Measurements from ENCODE around the gene OSM.
"Not testable (repeated sequence)": the region's sequence is repeated elsewhere in the genome, so short reads cannot be mapped to it uniquely, and the experiment has no call there.

OSM gene

DNA sequence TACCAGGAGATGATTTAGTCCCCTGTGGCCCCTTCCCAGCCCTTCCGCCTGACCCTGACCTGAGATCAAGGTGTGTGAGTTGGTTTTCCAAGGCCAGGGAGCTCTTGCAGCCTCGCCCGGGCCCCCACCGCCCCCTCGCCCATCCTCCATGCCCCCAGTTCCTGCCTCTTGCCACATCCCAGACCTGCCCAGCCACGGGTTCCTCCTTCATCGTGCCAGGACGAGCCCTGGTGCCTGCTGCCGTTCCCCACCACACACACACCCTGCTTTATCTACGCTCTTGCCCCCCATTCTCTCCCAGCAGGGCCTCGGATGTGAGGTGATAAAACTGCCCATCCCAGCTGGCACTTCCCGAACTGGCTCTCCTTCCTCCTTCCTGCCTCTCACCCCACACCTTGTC lies 18.7 kb downstream of the OSM start:
- no peak overlapping the region for H3K27ac ChIP-seq
- DNase-seq (ENCODE audit: low read depth, low spot score), result no peak

DNA sequence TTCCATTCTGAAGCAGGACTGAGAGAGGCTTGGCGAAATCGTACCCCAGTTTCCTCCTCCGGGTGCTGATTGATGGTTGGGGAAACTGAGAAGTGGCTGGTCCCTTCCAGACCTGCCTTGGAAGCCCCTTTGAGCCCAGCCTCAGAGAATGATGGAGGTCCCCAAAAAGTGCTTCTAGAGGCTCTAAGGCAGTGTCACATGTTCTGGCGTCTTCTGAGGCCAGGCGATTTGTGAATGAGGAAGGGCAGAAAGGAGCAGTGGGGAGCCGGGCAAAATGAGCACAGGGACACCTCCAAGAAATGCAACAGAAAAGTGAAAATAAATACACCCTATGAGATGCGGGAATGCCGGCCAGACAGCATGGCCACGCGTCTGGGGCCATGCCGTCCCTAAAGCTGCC lies 19.1 kb downstream of the OSM start:
- H3K27ac ChIP-seq, result no peak overlapping the region
- DNase-seq (ENCODE audit: low read depth, low spot score), result no peak

DNA sequence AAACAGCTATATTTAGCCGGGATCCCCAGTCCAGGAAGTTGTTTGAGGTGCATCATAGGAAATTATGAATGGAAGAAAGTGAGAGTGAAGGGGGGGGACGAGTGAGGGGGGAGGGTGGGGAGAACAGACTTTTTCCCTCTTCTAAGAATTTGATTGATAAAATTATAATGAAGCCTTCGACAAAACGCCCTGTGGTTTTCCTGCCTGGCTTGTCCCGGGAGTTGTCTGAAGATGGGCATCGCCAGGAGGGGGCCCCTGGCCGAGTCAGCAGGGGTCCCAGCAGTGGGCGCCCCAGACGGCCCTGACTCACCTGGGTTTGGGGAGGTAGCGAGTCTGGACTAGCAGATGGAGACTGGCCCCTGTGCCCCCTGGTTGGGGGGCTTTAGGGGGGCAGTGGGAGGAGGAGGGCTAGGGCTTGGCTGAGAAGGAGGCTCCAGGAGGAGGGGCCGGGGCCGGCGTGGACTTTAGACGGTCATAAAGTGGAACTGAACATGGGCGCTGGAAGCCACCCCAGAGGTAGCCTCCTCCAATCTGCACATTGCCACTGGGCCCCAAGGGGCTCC lies 19.8 kb downstream of the OSM start:
- H3K27ac ChIP-seq, result no peak overlapping the region
- DNase-seq (ENCODE audit: low read depth, low spot score), result no peak

DNA sequence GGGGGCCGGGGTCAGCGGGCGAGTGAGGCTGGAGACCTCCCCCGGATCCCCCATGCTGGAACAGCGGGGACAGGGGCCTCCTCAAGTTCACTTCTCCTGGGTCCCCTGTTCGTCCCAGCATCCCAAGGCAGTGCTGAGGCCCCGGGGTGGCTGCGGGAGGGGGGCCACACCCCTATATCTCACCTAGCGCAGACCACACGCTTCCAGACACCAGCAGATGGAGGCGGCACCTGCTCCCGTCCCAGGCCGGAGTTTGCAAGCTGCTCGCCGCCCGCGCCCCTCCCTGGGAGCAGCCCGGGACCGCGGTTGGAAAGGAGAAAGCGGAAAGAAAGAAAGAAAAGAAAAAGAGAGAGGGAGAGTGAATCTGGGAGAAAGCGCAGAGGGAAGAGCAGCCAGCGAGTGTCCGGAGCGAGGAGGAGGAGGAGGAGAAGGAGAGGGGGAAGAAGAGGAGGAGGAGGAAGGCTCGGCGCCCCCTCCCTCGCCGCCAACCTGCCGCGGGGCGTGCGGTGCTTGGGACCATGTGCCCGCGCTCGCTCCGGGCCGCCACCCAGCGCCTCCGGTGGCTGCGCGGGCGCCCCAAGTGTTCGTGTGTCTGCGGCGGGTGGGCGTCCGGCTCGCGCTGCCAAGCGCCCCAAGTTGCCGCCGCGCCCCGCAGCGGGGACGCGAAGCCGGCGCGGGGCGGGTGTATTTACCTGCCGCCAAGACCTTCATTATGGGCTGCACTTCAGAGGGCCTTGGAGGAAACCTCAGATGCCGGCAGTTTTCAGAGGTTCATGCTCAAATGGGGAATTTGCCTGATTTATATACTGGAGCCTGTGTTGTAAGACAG lies 20.5 kb downstream of the OSM start, which contains the start of gene LIF:
Gene LIF, minus strand, starts transcription at position 775 of the 829 bp plus-strand sequence. Its CDS starts 64 bp downstream, at position 711.
- no peak within 1 kb of the TSS for H3K27ac ChIP-seq
- DNase-seq (ENCODE audit: low read depth, low spot score), result no peak

DNA sequence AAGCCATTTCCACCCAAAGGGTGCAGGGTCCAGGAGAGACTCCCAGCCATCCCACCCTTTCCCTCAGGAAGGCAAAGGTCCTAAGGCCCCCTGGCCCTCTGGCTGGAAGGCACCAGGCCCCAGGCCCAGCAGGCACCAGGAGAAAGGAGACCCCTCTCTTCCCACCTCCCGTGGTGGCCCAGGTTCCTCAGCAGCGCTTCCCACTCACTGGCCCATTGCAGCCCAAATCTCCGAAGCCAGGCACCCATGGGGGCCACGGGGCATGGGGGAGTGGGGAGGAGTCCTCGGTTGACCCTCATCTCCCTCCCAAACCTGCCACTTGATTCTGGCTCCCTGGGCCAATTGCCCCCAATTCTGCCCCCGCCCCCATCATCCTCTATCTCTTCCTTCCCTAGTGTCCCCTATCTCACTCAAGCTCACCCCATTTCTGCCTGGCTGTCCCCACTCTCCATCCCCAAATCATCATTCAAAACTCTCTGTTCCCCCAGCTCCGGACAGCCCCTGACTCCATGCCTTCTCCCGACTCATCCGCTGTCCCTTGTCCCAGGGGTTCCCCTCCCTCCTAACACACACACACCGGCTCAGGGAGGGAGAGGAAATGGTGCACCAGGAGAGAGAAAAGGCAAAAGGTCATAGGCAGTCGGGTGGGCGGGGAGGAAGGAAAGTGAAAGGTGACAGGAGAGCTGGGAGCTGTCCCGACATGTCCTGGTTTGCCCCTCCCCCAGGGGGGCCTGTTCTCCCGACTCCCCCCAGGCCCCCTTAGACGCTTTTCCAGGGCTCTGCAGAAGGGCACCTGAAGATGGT lies 21.3 kb downstream of the OSM start:
- H3K27ac ChIP-seq, result no peak overlapping the region
- no peak for DNase-seq (ENCODE audit: low read depth, low spot score)

DNA sequence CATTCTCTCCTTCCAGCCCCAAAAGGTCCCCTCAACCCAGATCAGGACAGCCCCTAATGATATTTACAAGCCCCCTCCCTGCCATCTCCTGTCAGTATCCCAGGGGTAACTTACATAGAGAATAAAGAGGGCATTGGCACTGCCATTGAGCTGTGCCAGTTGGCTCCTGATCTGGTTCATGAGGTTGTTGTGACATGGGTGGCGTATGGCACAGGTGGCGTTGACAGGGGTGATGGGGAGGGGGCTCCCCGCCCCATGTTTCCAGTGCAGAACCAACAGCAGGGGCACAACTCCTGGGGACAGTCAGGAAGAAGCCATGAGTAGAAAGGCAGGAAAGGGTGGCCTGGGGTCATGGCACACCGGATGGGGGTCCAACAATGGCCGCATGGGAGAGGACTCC lies 22.0 kb downstream of the OSM start:
- DNase-seq (ENCODE audit: low read depth, low spot score), result no peak
- no peak overlapping the region for H3K27ac ChIP-seq

DNA sequence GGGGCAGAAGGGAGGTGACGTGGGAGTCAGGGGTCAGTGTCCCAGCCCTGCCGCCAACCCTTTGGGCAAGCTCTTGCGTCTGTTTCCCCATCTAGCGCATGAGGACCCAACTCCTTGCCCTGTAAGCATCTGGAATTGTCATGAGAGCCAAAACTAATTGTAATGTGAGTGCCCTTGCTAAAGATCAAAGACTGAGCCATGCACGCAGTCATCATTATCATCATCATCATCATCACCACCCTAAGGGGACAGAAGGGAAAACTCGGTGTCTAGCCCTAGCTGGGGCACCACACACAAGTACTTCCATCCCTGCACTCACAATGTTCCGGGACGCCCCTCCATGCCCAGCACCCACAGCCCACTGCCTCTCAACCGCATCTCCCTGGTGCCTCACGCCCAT lies 22.6 kb downstream of the OSM start:
- DNase-seq (ENCODE audit: low read depth, low spot score), result no peak
- no peak overlapping the region for H3K27ac ChIP-seq

DNA sequence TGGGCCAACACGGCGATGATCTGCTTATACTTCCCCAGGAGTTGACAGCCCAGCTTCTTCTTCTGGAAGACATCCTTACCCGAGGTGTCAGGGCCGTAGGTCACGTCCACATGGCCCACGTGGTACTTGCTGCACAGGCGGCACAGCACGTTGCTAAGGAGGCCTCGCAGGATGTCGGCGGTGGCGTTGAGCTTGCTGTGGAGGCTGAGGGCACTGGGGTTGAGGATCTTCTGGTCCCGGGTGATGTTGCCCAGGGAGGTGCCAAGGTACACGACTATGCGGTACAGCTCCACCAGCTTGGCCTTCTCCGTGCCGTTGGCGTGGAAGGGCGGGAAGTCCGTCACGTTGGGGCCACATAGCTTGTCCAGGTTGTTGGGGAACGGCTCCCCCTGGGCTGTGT lies 23.0 kb downstream of the OSM start:
- DNase-seq (ENCODE audit: low read depth, low spot score), result no peak
- H3K27ac ChIP-seq, result no peak overlapping the region

DNA sequence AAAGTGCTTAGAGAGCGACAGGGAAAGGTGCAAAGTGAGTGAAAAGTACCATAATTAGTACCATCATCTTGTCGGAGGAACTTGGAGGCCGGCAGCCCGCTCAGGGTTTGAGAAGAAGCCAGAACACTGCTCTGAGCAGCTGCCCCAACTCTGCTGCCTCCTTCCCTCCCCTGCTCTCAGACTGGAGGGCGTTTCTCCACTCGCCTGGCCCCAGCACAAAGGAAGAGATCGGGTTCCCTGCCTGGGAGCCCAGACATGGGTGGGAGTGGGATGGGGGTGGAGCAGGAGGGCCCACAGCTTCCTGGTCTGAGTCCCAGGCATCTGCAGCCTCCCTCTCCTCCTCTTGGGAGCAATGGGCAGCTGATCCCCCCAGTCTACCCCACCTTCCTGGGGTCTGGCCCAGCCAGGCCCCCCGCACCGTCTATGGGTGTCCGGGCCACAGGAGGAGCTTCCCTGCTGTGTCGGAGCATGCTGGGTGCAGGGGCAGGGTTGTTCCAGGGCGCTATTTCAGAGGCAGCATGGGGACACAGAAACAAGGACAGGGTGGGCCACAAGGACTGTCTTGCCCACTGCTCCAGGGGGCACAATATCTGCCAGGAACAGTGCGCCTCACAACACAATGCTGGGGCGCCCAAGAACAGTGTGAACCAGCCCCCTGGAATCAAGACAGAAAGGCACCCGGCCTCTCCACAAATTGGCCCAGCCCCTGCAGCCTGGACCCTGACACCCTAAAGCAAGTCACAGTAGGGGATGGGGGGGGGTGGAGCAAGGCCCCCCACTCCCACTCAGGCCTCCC lies 24.9 kb downstream of the OSM start:
- no peak for DNase-seq (ENCODE audit: low read depth, low spot score)
- H3K27ac ChIP-seq, result no peak overlapping the region

DNA sequence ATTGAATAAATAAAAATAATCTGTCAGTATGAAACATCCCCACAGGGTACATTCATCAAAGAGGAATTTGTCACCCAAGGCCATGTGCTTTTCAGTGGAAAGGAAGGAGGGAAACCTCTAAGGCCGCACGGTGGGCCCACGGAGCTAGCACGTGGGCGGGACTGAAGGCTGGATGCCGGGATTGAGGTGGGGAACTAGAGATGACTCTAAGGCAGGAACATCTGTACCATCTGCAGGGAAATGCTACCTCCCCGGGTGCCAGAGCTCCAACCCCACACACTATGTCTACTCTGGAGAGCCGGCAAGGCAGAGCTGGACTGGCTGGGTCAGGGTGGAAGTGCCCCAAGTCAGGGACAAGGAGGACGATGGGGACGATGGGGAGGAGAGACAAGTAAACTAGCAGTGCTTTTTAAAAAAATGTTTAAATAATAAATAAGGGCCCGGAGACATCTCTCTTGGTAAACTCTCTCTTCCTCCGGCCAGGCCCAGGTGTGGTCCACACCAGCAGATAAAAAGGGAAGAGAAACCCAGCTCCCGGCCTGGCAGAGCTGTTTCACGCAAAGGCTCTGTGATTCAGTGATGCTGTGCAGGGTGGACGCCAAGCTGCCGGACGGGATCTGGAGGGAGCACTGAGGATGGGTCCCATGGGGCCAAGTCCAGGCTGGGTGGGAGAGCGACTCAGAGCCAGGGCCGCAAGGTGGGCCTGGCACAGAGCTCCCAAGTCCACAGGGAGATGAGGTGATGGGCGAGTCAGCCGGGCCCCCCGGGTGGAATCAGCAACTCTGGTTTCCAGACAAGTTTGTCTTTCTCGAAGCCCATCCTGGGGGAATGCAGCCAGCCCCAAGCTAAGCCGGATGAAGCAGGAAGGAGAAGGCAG lies 25.9 kb downstream of the OSM start:
- H3K27ac ChIP-seq, result no peak overlapping the region
- no peak for DNase-seq (ENCODE audit: low read depth, low spot score)

DNA sequence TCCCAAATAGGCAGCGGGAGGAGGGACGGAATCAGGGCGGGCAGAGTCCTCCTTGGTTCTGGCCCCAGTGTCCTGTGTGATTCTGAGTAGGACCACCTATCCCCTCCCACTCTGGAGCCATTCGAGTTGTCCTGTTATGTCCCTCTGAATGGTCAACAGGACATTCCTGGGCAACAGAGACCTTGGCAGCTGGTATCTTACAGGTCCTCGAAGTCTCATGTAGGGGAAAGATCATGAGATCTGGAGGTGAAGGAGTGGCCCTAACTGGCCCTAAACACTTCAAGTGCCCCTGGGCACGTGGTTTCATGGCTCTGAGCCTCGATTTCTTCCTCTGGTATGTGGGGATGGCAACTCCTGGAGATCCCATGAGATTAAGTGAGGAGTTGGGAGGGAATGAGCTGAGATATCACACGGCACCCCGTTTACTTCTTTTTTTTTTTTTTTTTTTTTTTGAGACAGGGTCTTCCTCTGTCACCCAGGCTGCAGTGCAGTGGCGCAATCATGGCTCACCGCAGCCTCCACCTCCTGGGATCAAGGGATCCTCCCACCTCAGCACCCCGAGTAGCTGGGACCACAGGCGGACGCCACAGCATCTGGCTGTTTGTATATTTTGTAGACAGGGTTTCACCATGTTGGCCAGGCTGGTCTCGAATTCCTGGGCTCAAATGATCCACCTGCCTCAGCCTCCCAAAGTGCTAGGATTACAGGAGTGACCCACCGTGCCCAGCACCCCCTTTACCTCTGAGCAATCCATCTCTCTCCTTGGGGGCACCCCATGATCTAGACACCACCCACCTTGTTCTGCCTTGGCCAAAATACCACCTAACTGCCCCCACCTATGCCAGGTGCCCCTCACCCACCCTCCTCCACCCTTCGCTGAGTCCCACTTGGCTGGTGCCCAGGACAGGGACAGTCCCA lies 26.9 kb downstream of the OSM start:
- DNase-seq (ENCODE audit: low read depth, low spot score), result no peak
- H3K27ac ChIP-seq, result no peak overlapping the region

DNA sequence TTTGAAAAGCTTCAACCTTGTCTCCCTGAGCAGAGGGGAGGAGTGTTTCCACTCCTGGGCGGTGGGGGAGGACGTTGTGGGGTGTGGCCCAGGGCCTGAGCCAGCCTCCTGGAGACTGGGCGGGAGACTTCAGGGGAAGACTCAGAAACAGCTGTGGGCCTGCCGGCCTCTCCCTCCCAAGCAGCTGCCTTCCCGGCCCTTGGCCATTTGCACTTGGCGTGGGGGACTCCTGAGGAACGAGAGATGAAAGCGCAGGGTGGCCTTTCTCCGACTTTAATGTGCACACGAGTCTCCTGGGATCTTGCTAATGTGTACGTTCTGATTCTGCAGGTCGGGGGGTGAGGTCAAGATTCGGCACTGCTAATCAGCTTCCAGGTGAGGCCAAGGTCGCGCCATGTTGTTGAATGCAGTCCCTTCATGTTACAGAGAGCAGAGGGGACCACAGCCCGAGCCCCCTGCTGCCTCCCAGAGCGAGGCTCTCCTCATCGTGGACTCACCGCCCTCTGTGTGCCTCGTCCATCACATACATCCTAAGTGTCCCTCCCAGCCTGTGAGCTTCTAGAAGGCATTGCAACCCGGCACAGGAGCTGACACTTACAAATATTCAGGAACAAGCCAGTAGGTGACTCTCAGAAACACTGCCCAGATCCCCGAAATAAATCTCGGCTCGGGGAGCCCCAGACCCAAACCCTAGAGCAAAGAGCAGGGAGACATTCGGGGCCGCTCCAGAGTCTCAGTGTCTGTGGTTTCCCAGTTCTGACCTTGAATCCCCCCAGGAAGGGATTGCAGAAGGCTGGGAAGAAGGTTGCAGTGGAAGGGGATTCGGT lies 27.8 kb downstream of the OSM start:
- H3K27ac ChIP-seq, result no peak overlapping the region
- no peak for DNase-seq (ENCODE audit: low read depth, low spot score)

DNA sequence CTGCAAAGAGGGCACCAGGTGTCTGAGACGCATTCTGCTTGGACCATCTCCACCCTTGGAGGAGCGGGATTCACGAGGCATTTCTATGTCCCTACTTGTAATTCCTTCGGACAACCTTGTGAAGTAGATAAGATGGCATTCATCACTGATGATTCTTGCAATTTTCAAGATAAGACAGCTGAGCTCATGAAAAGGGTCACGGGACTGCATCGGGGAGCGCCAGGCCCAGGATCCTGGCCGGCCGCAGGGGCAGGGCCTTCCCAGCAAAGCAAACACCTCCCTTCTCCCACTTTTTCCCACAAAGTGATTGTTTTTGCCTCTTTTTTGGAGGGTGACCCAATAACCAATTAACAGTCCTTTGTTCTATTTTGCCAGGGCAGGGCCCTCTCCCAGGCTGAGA lies 28.5 kb downstream of the OSM start:
- no peak overlapping the region for H3K27ac ChIP-seq
- DNase-seq (ENCODE audit: low read depth, low spot score), result no peak

DNA sequence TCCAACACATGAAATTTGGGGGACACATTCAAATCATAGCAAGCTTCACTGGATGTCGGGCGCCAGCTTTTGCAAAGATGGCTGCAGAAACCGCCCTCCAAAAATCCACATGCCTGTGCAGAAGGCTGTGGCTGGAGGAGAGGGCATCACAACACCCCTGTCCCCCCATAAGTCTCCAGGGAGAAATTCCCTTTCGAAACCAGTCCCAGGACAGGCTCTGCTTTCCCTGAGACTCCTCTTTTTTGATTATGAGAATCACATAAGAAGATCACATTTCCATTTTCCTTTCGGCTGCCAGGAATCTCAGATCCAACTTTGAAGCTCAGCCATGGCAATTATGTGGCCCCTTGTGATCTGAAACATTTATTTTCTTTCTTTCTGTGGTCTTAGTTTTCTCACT lies 29.8 kb downstream of the OSM start:
- DNase-seq (ENCODE audit: low read depth, low spot score), result no peak
- no peak overlapping the region for H3K27ac ChIP-seq

DNA sequence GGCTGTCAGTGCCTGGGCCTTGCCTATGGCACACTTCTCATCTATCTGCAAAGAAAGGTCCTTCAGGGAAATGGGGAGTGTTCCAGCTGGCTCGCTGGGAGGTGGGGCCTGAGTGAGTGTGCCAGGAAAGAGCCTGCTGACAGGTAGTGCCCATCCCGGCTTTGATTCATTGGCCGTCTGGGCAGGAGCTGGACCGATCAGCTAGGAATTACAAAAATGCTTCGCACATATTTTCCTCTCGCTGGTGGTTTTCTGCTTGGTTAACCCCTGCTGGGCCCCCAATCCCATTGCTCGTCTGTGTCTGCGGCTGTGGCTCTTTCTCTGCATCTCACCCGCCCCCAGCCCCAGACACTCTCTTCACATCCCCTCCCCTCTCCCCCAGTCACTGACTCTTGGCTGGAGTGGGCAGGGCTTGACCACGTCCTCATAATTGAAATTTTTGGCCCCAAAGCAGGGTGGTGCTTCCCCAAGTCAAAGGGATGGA lies 30.9 kb downstream of the OSM start:
- H3K27ac ChIP-seq, result peak overlapping the region; percentile 24
- no peak for DNase-seq (ENCODE audit: low read depth, low spot score)

DNA sequence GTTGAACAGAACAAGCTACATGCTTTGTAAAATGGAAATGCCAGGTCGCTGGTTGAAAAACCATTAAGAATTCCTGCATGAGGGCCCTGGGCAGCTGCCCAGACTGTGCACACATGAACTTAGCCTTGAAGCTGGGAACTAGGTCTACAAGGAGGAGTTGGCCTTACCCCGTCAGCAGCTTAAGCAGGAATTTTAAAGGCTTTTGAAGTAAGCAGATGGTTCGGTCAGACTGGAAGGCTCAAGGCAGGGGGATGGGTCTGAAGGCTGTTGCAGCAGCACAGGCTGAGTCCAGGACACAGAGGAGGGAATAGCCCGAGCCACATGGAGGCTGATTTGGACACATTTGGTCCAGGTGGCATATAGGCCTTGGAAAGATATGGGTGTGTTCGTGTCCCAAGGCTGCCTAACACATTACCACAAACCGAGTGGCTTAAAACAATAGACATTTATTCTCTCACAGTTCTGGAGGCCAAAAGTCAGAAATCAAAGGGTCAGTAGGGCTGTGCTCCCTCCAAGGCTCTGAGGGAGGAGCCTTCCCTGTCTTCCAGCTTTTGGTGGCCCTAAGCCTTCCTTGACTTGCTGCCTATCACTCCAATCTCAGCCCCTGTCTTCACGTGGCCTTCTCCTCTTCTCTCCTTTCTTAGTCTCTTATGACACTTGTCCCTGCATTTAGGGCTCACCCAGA lies 31.7 kb downstream of the OSM start:
- no peak overlapping the region for H3K27ac ChIP-seq
- no peak for DNase-seq (ENCODE audit: low read depth, low spot score)

DNA sequence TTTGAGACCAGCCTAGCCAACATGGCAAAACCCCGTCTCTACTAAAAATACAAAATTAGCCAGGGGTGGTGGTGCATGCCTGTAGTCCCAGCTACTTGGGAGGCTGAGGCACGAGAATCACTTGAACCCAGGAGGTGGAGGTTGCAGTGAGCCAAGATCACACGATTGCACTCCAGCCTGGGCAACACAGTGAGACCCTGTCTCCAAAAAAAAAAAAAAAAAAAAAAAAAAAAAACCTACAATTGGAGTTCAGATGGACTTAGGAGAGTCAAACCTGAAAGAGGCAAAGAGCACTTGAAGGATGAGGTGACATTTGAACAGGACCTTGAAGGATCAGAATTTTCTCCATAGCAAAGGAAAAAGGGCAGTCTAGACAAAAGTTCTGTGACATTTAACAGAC lies 32.3 kb downstream of the OSM start:
- DNase-seq (ENCODE audit: low read depth, low spot score); H3K27ac ChIP-seq: not testable (repeated sequence)
